GM18858 (cell line): Measurements from ENCODE around the gene PAX8.
"Not testable (repeated sequence)": the region's sequence is repeated elsewhere in the genome, so short reads cannot be mapped to it uniquely, and the experiment has no call there.

ENCODE experiments used
- ATAC-seq: cut with Tn5 transposase; IDR thresholded peaks from one replicate; pipeline ENCODE4 v1.9.1; 2021; ENCODE audit not compliant: unreplicated experiment

PAX8 gene

DNA sequence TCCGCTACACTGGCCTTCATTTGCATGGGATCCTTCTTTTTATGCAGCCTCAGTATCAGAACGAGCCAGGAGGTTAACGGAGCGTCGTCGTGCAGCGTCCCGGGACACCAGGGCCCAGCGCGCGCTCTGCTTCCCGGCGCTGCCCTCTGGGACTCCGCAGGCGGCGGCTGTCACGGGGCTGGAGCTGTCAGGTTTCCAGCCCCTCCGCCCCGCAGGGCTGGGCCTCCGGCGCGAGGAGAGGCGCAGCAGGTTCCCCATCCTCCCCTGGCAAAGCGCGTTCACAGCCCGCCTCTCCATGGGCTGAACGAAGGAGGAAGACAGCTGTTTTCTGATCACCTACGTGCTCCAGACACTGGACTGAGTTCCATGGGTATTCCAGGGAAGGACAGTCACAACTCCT lies 12.5 kb upstream of the PAX8 start:
- no peak for ATAC-seq

DNA sequence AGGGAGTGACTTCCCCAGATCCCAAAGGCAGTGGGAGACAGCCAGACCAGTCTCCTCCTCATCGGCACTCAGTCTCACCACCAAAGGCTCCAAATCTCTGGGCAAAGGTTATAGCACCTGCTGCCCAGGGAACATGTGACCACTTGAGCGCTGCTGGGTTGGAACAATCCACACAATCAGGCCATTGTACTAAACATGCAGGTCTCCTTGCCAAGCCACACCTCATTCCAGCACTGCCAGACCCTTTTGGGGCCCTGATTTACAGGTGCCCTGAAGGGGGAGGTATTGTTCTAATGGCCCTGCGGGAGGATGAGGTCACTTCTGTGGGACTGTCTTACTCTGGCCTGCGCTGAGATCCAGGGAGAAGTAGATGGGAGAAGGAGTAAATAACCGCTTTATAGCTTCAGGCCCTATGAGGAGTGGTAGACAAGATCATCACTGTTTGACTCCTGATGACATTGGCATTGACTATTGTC lies 10.0 kb upstream of the PAX8 start:
- not testable (repeated sequence) for ATAC-seq

DNA sequence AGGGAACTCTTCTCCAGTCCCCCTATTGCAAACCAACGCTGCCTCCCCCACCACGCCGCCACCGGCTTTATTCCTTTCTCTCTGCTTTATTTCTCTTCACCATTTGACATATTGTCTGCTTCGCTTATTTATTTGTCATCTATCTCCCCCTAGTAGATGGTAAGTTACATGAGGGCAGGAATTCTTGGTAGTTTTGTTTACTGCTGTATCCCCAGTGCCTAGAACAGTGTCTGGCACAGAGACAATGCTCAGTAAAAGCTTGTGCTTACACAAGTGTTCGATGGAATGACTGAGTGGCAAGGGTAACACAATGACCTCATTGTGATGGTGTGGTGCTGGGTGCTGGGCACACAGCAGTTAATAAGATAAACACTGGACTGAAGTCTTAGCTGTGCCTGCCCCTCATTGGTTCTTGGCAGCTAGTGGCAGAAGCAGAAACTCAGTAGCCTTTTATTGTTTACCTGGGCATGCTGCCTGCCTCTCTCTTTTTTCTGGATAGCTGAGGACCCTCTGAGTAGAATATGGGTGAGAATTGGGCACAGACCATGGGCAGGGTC lies 9.5 kb upstream of the PAX8 start:
- ATAC-seq, result not testable (repeated sequence)

DNA sequence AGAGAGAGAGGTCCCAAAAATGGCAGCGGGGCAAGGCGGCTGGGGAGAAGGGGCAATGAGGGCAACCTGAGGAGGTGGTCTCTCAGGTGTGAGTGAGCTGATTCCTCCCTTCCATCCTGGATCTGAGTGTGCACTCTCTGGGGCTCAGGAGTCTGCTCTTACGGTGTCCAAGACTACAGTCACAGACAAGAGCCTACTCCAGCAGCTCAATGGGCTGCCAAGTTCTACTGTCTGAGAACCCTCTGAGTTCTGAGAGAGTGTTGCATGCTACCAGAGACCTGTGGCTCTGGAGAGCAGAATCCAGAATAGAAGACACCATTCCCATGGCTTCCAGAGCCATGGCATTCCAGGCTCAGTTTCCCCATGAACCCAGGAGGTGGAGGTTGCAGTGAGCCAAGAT lies 7.1 kb upstream of the PAX8 start:
- ATAC-seq, result no peak

DNA sequence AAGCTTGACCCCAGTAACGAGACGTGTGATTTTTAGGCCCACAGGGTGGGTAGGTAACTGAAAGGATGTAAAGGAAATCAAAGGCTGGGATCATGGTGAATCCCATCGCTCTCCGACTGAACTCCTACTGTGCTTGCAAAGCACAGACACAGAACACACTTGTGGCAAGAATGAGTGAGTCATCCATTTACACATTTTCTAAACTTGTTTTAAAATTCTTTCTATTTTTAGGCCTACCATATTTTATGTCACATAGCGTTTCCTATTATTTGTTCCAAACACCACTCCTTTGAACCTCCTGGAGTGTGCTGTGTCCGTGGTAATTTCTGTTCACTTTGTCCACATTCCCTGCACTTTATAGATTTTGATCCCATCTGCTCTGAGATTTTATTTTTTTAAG lies 6.3 kb upstream of the PAX8 start:
- not testable (repeated sequence) for ATAC-seq

DNA sequence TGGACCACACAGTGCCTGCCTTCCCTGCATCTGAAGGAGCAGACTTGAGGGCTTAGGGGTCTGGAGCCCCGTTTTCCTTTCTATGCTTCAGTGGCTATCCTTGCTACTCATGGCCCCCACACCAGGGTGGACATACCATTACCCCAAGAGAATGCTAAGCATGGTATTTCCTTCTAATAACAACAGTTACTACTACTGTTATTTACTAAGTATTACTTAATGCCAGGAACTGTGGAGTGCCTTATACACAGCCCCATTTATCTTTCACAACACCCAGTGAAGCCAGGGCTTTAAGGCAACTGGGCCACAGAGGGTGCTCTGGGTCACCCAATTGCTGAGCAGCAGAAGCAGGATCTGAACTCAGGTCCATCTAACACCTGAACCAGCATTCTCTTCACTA lies 5.8 kb upstream of the PAX8 start:
- ATAC-seq, result no peak

DNA sequence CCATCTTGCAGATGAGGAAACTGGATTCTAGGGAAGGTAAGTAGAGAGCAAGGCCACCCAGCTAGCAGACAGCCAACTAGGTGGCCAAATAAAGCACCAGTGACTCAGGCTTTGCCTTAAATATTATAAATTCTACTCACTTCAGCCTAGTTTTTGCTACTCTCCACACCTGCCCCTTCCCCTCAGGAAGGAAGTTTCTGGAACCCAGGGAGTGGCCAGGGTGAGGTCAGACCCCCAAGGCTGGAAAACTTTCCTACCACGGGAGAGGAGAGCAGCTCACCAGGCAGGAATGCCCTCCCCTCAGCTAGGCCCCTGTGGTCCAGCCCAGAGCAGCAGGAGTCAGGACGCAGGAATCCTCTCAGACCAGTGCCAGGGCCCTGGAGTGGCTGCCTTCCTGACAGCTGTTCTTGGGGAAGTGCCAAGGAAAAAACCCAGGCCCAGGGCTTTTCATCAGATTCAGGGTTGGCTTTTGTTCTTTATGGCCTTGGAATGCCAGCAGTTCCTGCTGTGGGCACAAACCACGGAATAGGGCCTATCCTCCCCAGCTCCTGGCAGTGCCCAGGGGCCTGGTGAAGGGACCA lies 5.1 kb upstream of the PAX8 start:
- ATAC-seq, result no peak

DNA sequence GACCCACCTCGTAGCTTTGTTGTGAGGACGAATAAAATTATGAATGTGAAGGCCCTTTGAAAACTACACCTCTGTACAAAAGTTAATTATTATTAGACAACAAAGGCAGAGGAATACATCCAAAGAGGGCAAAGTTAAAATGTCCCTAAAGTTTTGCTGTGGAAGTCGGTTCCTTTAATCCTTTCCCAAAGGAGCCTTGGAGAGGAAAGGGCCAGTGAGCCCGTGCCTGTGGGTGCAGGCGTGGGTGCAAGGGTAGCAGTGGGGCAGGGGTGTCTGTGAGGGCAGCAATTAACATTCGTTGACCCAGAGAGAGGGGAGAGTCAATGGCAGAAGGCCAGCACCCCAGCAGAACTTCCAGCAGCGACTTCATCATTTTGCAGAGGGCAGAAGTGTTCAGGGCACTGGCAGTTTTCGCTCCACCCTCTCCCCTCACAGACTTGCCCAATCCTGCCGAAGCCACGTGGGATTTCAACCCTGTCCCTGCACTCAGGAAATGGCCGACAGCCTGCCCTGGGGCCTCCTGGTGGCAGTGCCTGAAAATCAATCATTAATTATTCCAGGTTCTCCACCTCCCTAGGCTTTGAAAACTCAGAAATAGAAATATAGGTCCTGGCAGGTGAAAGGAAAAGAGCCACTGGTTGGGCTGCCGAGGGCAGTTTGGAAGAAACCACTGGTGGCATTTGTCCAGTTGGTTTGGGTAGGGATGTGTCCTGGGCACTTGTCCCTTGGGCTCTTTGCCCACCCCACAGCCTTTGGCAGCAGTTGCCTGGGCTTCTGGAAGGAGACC lies 4.2 kb upstream of the PAX8 start:
- no peak for ATAC-seq

DNA sequence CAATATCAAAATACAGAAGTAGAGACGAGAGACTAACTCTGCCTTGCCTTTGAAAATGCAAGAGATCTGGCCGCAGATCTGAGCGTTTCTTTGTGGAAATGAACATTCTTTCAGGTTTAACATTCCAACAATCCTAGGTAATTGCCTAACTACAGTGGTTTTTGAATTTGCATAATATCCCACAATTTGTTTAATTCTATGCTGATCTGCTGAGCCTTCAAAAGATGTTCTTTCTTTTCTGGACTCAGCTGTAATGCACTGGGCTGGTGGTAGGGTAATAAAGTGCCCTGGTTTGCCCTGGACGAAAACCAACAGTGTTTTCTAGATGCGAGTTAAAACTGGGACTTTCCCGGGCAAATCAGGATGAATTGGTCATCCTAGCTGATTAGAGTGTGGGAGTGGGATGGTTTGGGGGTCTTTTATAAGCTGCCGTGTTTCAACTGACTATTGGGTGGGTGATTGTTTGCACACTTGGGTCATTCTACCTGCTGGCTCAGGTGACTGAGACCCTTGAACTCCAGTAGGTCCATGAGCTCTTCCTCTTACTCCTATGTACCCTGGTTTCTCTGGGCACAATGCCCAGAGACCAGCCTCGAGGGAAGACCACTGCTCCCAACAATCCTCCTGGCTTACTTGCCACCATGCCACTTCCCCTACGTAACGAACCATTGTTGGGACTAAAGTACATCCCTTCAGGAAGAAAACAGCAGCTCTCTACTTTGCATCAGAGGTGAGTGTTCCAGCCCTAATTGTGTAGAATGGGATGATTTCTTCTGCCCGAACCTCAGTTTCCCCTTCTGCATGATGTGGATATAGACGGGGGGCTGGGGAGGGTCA lies 3.4 kb upstream of the PAX8 start:
- ATAC-seq, result no peak

DNA sequence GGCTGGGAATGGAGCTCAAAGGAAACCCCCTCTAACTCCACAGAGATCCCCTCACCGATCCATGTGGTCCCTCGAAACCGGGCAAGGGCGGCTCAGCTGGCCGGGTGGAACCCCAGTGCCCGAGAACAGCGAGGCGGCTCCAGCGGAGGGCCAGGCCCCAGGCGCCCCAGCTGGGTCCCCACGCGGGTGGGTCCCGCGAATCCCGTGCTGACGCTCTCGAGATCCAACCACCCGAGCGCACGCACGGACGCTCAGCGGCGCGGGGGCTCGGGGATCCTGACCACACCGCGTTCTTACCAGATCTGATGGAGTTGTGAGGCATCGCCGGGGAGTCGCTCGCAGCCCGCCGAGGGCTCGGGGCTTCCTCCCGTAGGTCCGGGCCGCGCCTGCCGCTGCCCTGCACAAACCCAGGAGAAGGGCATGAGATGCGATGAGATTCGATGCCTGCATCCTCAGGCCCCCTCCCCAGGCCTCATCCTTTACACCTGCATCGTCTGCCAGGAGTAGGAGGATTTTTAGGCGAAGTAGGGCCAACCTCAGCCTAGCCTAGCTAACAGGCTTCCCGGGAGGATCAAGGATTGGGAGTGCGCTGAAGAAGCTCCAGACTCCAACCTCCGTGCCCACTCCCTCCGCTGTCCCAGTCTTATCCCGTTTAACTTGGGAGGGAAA lies 514 bp downstream of the PAX8 start:
- no peak for ATAC-seq

DNA sequence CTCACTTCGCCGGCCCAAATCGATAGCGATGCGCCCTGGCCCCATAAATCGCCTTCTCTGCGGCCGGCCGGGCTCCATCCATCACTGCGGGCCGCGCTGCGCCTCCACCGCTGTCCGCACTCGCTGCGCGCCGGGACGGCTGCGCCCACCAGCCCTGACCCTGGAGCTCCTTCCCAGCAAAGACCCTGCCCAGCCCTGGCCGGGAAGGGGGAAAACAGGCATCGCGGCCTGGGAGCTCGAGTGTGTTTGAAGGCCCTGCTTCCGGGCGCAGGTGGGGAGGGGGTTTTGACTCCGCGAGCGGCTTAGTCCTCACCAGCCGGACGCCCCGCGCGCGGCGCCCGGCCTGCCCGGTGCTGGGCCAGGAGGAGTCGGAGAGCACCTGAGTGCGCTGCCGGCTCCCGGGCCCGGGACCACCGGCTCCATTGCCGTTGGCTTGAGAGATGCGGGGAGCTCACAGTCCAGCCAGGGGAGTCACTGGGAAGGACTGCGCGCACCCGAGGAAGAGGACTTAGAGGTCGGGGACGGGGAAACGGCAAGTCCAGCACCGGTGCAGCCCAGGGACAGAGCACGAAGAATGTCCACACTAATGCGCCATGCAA lies 1.1 kb downstream of the PAX8 start:
- ATAC-seq, result no peak

DNA sequence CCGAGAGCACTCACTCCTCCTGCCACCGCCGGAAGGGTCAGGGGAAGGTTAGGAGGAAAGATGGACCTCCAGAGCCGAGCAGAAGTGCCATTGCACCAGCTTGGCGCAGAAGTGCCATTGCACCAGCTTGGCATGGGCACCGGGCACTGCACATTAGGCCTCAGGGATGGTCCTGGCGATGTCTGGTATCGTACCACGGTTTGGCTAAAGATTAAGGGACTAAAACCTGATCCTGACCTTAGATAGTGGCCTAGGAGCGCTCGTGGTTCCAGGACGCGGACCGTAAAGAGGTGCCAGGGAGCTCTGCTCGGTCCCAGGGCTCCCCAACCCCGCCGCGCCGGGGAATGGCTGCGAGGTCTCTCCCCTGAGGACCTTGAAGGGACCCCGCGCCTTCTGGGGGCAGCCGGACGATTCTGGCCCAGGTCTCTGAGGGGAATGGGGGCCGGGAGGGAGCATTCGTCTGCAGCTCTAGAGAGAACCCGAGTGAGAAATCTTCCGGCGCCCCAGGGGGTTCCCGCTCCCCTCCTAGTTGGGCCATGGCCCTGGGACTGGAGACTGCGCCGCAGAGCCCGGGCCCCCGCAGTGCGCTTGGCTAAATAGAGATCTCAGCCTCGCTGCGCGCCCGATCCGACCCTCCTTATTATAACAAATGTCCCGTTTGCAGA lies 1.8 kb downstream of the PAX8 start:
- ATAC-seq, result no peak

DNA sequence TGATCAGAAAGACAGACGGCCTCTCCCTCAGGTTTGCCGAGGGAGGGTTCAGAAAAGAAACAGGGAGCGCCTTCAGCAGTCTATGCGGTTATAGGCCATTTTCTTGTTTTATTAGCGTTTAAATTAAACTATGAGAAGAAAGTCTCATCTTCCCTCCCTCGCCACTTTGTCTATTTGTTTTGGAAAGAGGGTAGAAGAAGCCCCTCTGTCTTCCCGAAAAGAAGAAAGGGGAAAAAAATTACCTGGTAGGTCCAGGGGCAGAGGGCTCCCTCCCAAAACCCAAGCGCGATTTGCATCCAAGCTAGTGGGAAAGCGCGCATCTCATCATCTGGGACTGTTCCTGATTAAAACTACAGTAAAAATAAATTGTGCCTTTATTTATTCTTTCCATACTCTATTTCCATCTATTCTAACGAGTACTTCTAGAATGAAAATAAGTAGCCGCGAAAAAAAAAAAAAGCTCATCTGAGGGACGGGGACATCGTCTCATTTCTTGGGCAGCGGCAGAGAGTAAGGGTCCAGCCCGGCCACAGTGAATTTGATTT lies 2.4 kb downstream of the PAX8 start:
- ATAC-seq, result no peak

DNA sequence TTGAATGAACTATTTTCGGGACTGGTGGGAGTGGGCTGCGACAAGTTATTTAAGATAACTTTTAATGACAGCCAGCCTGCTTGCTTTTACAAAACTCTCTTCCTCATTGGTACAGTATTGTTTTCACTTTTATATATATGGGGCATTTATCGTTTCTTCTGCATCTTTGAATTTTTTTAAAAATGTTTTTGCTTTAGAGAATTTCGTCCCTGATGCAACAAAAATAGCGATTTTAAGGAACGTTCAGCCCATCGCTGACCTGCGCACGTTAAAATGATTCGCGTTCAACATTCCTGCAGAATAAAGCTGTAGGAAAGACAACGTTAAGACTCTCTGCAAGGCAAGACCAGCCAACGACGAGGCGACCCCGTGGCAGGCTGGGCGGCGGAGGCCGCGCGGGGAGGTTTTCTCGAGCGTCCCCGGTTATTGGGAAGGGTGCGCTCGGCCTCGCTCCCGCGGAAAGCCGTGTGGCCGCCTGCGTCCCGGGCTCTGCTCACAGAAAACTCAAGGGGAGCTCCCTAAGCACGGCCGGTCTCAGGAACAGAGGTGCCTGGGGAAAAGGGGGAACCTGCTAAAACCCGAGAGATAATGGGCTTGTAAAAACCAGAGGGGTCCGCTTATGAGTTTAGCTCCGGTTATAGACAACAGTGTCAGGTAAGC lies 3.0 kb downstream of the PAX8 start:
- ATAC-seq, result no peak

DNA sequence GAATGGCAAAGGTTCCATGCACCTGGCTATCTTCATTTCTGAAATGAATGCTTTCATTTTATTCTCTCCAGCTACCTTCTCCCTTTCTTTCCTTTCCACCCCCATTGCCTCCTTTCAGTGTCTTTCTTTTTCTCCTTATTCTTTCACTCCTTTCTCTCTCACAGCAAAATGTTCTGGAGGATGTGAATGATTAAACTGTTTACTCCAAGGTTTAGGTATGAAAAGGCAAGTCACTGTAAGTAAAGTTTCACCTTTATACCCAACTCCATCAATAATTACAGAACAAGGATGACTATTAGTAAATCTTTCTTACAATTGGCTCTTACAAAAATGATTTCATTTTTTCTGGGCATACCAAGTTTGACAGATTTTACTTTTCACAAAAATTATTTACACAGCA lies 4.3 kb downstream of the PAX8 start:
- ATAC-seq, result no peak

DNA sequence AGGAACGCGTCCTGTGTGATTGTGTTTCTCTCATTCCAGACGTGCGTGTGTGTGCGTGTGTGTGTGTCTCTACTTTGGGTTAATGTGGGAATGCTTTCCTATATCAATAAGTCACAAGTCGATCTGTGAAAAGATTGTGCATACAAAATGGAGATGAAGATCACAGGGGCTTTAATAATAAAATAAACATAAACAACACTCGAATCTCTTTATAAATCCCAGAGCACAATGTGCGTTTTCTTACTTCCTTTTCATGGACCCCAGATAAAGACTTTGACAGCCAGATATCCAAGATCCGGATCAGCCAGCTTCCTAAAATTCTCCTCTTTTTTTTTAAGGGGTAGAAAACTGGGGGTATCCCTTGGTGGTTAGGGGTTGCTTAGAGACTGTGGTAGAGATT lies 4.7 kb downstream of the PAX8 start:
- no peak for ATAC-seq

DNA sequence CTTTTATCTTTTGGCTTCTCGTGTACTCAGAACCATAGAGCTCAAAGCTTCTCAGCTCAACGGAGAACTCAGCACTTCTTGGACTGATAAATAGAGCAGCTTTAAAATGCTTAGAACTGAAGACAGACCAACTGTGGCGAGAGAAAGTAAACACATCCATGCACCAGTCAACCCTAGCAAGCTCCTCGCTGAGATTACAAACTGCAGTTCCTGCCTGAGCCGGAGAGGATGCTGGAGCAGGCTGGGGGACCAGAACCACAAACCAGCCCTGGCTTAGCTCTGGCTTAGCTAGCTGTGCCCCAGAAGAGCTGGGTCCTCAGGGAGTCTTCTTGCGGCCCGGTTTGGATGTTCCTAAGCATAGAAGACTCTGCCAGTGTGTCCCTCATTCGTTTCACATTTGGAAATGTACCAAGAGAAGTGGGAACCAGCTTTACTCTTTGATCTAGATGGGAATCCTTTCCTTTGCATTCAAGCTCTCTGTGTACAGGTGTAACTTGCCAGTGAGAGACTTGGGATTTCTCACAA lies 5.6 kb downstream of the PAX8 start:
- ATAC-seq, result no peak

DNA sequence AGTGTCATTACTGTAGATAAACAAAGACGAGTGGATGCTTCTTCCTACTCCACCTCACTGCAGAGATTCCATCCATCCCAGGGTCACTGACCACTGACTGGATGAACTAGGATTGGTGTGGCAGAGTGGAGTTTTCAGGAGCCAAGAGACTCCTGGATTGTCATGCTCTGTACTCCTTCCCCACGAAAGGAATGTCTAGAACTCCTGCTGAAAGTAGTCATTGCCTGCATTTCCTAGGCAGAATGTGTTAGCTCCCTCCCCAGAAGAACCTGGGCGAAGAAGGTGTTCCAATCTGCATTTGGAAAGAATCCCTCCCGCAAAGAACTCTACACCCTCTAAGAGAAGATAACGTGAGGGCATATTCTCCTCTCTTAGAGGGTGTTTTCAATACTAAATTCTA lies 6.2 kb downstream of the PAX8 start:
- no peak for ATAC-seq
